ENCODE data around the gene PLA2G4C. TPM values are rescaled to one million over a fixed set of nuclear protein-coding genes. Genes with fewer than 3 reads are reported as not detected.
"Not testable (repeated sequence)": the region's sequence is repeated elsewhere in the genome, so short reads cannot be mapped to it uniquely, and the experiment has no call there.

The PLA2G4C gene
- total RNA-seq, 3 donors from 2014 or later (not counting 1 experiment from before 2014, with no cell fraction given), result 0.86 to 5.1 (median 4.6) TPM

DNA sequence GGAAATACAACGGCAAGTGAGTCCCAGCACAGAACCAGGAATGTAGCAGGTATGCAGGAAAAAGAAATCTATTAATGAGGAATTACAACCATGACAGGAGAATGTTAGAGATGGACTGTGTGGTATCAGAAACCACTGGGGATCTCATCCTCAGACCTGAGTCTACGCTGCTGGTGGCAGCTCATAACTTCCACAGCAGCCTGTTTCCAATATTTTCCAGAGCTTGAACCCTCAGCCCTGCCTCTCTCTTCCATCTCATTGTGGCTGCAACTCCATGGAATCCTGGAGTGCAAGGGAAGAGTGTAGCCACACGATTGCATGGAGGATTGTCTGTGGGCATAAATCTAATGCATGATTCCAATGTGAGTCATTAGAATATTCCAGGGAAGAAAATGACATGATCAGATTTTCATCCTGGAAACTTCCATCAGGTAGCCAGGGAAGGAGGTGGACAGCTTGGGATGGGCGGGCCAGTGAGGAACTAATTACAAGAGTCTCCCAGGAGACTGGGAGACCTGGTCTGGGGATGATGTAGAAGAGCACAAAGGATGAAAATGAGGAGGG, 14.9 kb downstream of the PLA2G4C start:
- H3K27me3 Mint-ChIP-seq (ENCODE audit: low read depth in 2 of 2), result peaks cover 10% of the 10 kb centered on the region in 2 donors
- no peaks in the 10 kb centered on the region for H3K4me1 Mint-ChIP-seq
- TF ChIP-seq, protein P1, sequence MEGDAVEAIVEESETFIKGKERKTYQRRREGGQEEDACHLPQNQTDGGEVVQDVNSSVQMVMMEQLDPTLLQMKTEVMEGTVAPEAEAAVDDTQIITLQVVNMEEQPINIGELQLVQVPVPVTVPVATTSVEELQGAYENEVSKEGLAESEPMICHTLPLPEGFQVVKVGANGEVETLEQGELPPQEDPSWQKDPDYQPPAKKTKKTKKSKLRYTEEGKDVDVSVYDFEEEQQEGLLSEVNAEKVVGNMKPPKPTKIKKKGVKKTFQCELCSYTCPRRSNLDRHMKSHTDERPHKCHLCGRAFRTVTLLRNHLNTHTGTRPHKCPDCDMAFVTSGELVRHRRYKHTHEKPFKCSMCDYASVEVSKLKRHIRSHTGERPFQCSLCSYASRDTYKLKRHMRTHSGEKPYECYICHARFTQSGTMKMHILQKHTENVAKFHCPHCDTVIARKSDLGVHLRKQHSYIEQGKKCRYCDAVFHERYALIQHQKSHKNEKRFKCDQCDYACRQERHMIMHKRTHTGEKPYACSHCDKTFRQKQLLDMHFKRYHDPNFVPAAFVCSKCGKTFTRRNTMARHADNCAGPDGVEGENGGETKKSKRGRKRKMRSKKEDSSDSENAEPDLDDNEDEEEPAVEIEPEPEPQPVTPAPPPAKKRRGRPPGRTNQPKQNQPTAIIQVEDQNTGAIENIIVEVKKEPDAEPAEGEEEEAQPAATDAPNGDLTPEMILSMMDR (IDR thresholded peaks at IDR 0.05), result no peak
- WGBS (ENCODE audit: insufficient coverage), result 89% methylated on average over 4 of the region's 4 CpGs
- no peak overlapping the region for H3K27ac Mint-ChIP-seq
- Histone ChIP-seq H3K4me3 (ENCODE audit: low read length) (no peak overlapping the region), H3K36me3 (ENCODE audit: control insufficient read depth, insufficient read depth, low read length) (no peaks in the 10 kb centered on the region), H3K9me3 (ENCODE audit: control insufficient read depth, insufficient read depth, low read length) (no peaks in the 10 kb centered on the region), H3K27me3 (ENCODE audit: control insufficient read depth, insufficient read depth, low read length) (no peaks in the 10 kb centered on the region), H3K27ac (ENCODE audit: low read length) (no peak overlapping the region), H3K4me1 (ENCODE audit: control insufficient read depth, insufficient read depth, low read length) (no peaks in the 10 kb centered on the region)
- peaks cover 0 to 5% of the 10 kb centered on the region in 2 donors for H3K9me3 Mint-ChIP-seq
- H3K36me3 Mint-ChIP-seq, result no peaks in the 10 kb centered on the region
- no peak for DNase-seq
- no peak overlapping the region for H3K4me3 Mint-ChIP-seq
- intact Hi-C loops (cut with micrococcal nuclease), result no loop called here
- no peak for ATAC-seq

- no peaks in the 10 kb centered on the region for H3K4me1 Mint-ChIP-seq
- H3K27ac ChIP-seq (ENCODE audit: low read length), result no peak overlapping the region
- H3K36me3 Mint-ChIP-seq, result no peaks in the 10 kb centered on the region
- 87% methylated on average over 2 of the region's 2 CpGs for WGBS (ENCODE audit: insufficient coverage)
- peaks cover 0 to 5% of the 10 kb centered on the region in 2 donors for H3K9me3 Mint-ChIP-seq
- H3K27ac Mint-ChIP-seq, result no peak overlapping the region
- no peaks in the 10 kb centered on the region for H3K27me3 ChIP-seq (ENCODE audit: control insufficient read depth, insufficient read depth, low read length)
- DNase-seq (no peak), ATAC-seq (no peak)
- no peaks in the 10 kb centered on the region for H3K4me1 ChIP-seq (ENCODE audit: control insufficient read depth, insufficient read depth, low read length)
- intact Hi-C loops (cut with micrococcal nuclease), result no loop called here
- H3K36me3 ChIP-seq (ENCODE audit: control insufficient read depth, insufficient read depth, low read length), result no peaks in the 10 kb centered on the region
- no peaks in the 10 kb centered on the region for H3K9me3 ChIP-seq (ENCODE audit: control insufficient read depth, insufficient read depth, low read length)
- H3K4me3 ChIP-seq (ENCODE audit: low read length), result no peak overlapping the region
- H3K4me3 Mint-ChIP-seq, result no peak overlapping the region
- TF ChIP-seq, protein P1 (IDR thresholded peaks at IDR 0.05), result no peak
- peaks cover 13 to 17% of the 10 kb centered on the region in 2 donors for H3K27me3 Mint-ChIP-seq (ENCODE audit: low read depth in 2 of 2)
Measured at GRCh38 chr19:48094855-48095203, 15.8 kb downstream of the PLA2G4C start.

DNA sequence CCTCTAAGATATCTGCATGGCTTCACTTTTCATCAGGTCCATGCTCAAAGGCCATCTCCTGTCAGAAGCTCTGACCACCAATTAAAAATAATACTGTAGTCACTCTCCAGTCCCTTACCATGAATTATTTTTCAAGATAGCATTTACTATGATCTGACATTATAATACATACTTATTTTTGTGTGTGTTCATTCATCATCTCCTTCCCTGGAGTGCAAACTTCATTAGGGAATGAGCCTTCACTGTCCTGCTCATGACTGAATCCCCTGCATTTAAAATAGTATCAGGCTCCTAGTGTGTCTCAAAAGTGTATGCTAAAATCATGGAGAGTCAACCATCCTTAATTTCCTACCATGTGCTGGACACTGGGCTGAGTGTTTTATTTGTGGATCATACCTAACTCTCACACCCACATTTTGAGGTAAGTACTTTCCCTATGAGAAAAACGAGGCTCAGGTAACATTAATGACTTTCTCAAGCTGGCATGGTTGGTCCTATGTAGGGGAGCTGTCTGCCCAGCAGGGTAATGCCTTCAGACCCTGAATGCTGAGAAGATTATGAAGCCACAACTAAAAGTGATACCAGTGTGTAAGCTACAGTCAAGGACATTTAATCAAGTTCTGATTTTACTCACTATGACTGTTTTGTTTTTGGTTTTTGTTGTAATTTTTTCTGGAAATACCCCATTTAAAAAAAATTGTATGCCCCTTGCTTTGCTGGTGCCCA, 16.3 kb downstream of the PLA2G4C start:
- peaks cover 13 to 17% of the 10 kb centered on the region in 2 donors for H3K27me3 Mint-ChIP-seq (ENCODE audit: low read depth in 2 of 2)
- Histone ChIP-seq H3K27ac (ENCODE audit: low read length) (no peak overlapping the region), H3K36me3 (ENCODE audit: control insufficient read depth, insufficient read depth, low read length) (no peaks in the 10 kb centered on the region), H3K27me3 (ENCODE audit: control insufficient read depth, insufficient read depth, low read length) (no peaks in the 10 kb centered on the region), H3K9me3 (ENCODE audit: control insufficient read depth, insufficient read depth, low read length) (no peaks in the 10 kb centered on the region), H3K4me1 (ENCODE audit: control insufficient read depth, insufficient read depth, low read length) (no peaks in the 10 kb centered on the region), H3K4me3 (ENCODE audit: low read length) (no peak overlapping the region)
- DNase-seq (no peak), ATAC-seq (no peak)
- 31% methylated on average over 1 of the region's 1 CpG for WGBS (ENCODE audit: insufficient coverage)
- intact Hi-C loops (cut with micrococcal nuclease), result no loop called here
- peaks cover 0 to 5% of the 10 kb centered on the region in 2 donors for H3K9me3 Mint-ChIP-seq
- H3K4me3 Mint-ChIP-seq, result no peak overlapping the region
- H3K27ac Mint-ChIP-seq, result no peak overlapping the region
- TF ChIP-seq, protein P1 (IDR thresholded peaks at IDR 0.05), result no peak
- no peaks in the 10 kb centered on the region for H3K36me3 Mint-ChIP-seq
- no peaks in the 10 kb centered on the region for H3K4me1 Mint-ChIP-seq

DNA sequence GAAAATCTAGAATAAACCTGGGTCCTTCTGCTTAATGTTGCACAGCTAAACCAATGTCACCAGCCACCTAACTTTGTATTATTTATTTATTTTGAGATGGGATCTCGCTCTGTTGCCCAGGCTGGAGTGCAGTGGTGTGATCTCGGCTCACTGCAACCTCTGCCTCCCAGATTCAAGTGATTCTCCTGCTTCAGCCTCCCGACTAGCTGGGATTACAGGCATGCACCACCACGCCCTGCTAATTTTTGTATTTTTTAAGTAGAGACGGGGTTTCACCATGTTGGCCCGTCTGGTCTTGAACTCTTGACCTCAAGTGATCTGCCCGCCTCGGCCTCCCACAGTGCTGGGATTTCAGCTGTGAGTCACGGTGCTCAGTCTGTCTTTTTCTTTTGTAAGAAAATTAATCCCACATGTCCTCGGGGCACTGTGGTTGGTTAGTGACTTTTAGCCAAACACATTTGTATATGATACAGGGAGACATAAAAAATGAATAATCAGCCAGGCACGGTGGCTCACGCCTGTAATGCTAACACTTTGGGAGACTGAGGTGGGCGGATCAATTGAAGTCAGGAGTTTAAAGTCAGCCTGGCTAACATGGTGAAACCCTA, 19.4 kb downstream of the PLA2G4C start:
- WGBS (ENCODE audit: insufficient coverage), result 85% methylated on average over 13 of the region's 13 CpGs
- H3K27me3 ChIP-seq (ENCODE audit: control insufficient read depth, insufficient read depth, low read length); H3K9me3 Mint-ChIP-seq; H3K27ac Mint-ChIP-seq; DNase-seq; H3K4me1 Mint-ChIP-seq; H3K36me3 Mint-ChIP-seq; H3K4me1 ChIP-seq (ENCODE audit: control insufficient read depth, insufficient read depth, low read length); ATAC-seq; H3K36me3 ChIP-seq (ENCODE audit: control insufficient read depth, insufficient read depth, low read length); H3K4me3 ChIP-seq (ENCODE audit: low read length); intact Hi-C loops (cut with micrococcal nuclease); H3K4me3 Mint-ChIP-seq; H3K27ac ChIP-seq (ENCODE audit: low read length); H3K9me3 ChIP-seq (ENCODE audit: control insufficient read depth, insufficient read depth, low read length): not testable (repeated sequence)
- H3K27me3 Mint-ChIP-seq (ENCODE audit: low read depth in 2 of 2), result peaks cover 14 to 15% of the 10 kb centered on the region in 2 donors
